ENCODE measurements around the gene EIF4B.

Gene EIF4B

DNA sequence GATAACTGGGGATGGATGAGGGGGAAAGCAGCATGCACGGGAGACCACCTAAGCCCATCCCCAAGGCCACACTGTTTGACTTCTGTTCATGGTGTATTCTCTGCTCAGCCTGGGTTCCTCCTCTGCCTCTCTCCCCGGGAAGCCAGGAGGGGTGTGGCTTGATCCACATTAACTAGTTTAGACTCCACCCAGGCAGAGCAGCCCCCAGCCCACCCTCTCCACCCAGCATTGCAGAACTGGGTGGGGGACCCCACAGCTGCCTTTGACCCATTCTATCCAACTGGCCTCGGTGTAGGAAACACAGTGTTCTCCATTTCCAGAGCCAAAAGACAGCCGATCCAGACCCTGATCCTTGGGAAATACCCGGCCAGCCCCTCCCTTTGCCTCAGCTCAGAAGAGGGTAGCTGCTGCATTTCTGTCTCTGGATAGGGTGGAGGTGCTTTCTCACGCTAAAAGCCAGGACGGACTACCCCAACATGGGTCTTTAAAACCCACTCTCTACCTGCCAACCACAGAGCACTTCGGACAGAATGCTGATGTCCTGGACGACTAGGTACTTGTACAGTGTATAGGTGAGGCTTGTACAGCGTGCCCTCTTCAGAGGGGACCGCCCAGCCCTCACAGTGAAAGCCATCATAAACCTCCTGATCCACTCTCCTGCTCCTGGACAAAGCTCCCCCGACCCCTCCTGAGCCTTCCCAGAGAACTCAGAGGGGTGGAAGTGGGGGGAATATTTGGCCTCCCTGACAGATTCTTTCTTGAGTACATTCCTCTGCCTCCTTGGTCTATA is 63.6 kb downstream of the EIF4B start:
- DNase-seq (ENCODE audit: low read depth) = no peak
- in situ Hi-C loops (cut with HindIII; ENCODE audit: low sequenced_read_pairs) = loop anchor here (5.0 to 10.0 kb wide), 3 partner anchors 32 to 125 kb away; partner anchors contain the start of gene SOAT2
- TF ChIP-seq CTCF (IDR thresholded peaks at IDR 0.05; ENCODE audit: low read depth, low read length, missing control alignments) = no peak
- H3K4me3 ChIP-seq (ENCODE audit: low read depth, low read length) = no peak overlapping the region

DNA sequence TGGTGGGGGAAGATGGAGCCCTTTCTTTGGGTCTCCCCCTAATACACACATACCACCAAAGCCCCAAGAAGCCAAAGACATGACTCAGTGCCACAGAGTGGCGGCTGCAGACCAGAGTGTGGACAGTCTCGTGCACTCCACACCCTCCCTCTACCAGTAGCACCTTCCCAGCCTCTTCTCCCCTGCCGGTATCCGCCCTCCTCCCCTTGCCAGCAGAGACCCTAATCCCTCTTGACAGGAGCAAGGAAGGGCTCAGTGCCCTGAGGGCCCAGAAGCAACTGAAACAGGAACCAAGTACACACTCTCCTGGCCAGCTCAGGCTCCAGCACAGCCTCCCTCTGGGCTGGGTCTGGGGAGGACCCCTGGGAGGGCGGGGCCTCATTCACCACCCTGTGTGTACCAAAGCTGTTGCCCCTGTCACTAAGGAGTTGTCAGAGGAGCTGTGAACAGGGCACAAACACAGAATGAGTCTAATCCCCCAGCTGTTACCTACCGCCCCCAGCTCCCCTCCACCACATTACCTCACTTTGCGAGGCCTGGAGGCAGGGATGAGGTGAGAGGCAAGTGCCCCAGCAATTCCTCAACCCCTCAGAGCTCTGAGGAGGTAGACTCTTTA is 64.7 kb downstream of the EIF4B start:
- no peak overlapping the region for H3K4me3 ChIP-seq (ENCODE audit: low read depth, low read length)
- in situ Hi-C loops (cut with HindIII; ENCODE audit: low sequenced_read_pairs) = loop anchor here (10.0 kb wide), 1 partner anchor 124 kb away; no protein-coding TSS in a partner anchor
- DNase-seq (ENCODE audit: low read depth) = no peak
- TF ChIP-seq CTCF (IDR thresholded peaks at IDR 0.05; ENCODE audit: low read depth, low read length, missing control alignments) = no peak

GRCh38 chr12:53071591-53072551 is 65.6 kb downstream of the EIF4B start:
- no peak overlapping the region for H3K4me3 ChIP-seq (ENCODE audit: low read depth, low read length)
- no peak for DNase-seq (ENCODE audit: low read depth)
- in situ Hi-C loops (cut with HindIII; ENCODE audit: low sequenced_read_pairs) = loop anchor here (10.0 kb wide), 1 partner anchor 123 kb away; no protein-coding TSS in a partner anchor
- TF ChIP-seq CTCF (IDR thresholded peaks at IDR 0.05; ENCODE audit: low read depth, low read length, missing control alignments) = peak; percentile 46

GRCh38 chr12:53073881-53074280 is 67.6 kb downstream of the EIF4B start:
- H3K4me3 ChIP-seq (ENCODE audit: low read depth, low read length) = no peak overlapping the region
- in situ Hi-C loops (cut with HindIII; ENCODE audit: low sequenced_read_pairs) = loop anchor here (10.0 kb wide), 1 partner anchor 121 kb away; no protein-coding TSS in a partner anchor
- no peak for DNase-seq (ENCODE audit: low read depth)

DNA sequence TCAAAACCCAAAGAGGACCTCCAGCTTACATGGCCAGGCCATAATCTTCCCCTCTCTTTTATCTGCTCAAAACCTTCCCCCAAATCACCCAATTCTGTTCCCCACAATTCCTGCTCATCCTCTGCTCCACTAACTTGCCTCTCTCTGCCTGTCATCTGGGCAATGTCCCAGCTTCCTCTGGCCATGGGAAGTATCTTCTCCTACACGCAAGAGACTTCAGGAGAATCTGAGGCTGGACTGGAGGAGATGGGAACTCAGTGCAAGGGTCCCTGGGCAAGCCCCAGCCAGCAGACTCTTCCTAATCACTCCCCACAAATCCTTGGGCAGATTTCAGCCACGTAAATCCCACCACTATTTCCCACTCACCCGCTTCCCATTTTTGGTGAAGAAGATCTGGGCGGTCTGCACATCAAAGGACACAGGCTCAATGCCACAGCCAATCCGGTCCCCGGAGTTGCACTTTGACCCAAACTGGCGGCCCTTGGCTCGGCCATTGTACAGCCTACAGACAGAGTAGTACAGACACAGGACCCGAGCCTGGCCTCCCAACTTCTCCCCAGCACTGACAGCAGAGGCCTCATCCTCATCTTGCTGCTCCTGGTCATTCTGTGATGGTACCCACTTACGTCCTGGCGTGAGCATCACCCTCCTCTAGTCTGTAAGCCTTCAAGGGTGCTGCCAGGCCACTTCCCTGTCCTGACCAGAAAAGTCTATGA is 68.2 kb downstream of the EIF4B start:
- in situ Hi-C loops (cut with HindIII; ENCODE audit: low sequenced_read_pairs) = loop anchor here (10.0 kb wide), 1 partner anchor 120 kb away; no protein-coding TSS in a partner anchor
- no peak overlapping the region for H3K4me3 ChIP-seq (ENCODE audit: low read depth, low read length)
- TF ChIP-seq CTCF (IDR thresholded peaks at IDR 0.05; ENCODE audit: low read depth, low read length, missing control alignments) = no peak
- no peak for DNase-seq (ENCODE audit: low read depth)

More at GRCh38 chr12:53073881-53074280, 67.6 kb downstream of the EIF4B start:
- no peak for TF ChIP-seq CTCF (IDR thresholded peaks at IDR 0.05; ENCODE audit: low read depth, low read length, missing control alignments)

Data from astrocyte of the cerebellum (primary cell).